Stomach (tissue), 4 donors: ENCODE data around the gene ZNF587.

Source experiments
- CTCF ChIP-seq, 7 experiments: fragments of 450-650 bp in 4 of 7; fragments of 200-600 bp in 3 of 7; sonication (generic) in 3 of 7; IDR thresholded peaks; one replicate each; pipeline ENCODE4 v1.5.1; 2016 to 2019; ENCODE audit warnings: antibody characterized with exemption in 7 of 7, control low read depth in 2 of 7, mild to moderate bottlenecking in 1 of 7
- EP300 ChIP-seq: sonication (generic); formaldehyde crosslinking; IDR thresholded peaks from one replicate; pipeline ENCODE4 v1.6.1; 2017; ENCODE audit warnings: antibody characterized with exemption

- TF ChIP-seq EP300 (no peak), CTCF (IDR thresholded peaks at IDR 0.05) (no peak)
Measured at GRCh38 chr19:57825511-57825910, 24.1 kb upstream of the ZNF587 start.
